ENCODE measurements around the gene TP73. TPM values are rescaled to one million over a fixed set of nuclear protein-coding genes. Genes with fewer than 3 reads are reported as not detected.
A peak's percentile ranks its signal among the peaks of the same experiment; 100 is the strongest.

Gene TP73
- total RNA-seq, 3 donors from 2014 or later: 0.66 to 1.0 TPM; not detected in 1

DNA sequence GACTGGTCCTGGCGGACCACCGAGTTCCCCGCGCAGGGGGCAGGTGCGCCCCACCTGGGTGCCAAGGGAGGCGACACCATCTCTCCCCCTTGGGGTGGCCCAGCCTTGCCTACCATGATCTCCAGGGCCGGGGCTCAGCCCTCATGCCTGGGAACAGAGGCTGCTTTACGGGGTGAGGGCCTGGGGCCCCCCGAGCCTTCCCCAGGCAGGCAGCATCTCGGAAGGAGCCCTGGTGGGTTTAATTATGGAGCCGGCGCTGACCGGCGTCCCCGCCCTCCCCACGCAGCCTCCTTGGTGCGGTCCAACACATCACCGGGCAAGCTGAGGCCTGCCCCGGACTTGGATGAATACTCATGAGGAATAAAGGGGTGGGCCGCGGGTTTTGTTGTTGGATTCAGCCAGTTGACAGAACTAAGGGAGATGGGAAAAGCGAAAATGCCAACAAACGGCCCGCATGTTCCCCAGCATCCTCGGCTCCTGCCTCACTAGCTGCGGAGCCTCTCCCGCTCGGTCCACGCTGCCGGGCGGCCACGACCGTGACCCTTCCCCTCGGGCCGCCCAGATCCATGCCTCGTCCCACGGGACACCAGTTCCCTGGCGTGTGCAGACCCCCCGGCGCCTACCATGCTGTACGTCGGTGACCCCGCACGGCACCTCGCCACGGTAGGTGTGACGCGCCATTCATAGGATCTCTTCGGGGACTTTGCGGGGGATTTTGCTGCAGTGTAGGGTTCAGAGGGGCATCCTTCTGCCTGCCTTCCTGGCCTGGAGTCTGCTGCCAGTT lies 38.2 kb downstream of the TP73 start:
- Histone ChIP-seq H3K4me1 (no peaks in the 10 kb centered on the region), H3K36me3 (no peaks in the 10 kb centered on the region), H3K4me3 (peak overlapping the region in 2 of 3 donors; percentile 42 to 56), H3K9me3 (no peaks in the 10 kb centered on the region), H3K27me3 (peaks cover 0 to 27% of the 10 kb centered on the region in 2 donors), H3K27ac (peak overlapping the region in 1 of 2 donors; percentile 32)
- peak in 1 of 2 donors; percentile 43 for DNase-seq (ENCODE audit: low spot score in 2 of 2)
- intact Hi-C loops (cut with DNase I; ENCODE audit: low total_unique reads): no loop called here
- TF ChIP-seq POLR2AphosphoS5 (IDR thresholded peaks at IDR 0.05) (no peak), POLR2A (IDR thresholded peaks at IDR 0.05) (no peak)
- TF ChIP-seq, protein P1, sequence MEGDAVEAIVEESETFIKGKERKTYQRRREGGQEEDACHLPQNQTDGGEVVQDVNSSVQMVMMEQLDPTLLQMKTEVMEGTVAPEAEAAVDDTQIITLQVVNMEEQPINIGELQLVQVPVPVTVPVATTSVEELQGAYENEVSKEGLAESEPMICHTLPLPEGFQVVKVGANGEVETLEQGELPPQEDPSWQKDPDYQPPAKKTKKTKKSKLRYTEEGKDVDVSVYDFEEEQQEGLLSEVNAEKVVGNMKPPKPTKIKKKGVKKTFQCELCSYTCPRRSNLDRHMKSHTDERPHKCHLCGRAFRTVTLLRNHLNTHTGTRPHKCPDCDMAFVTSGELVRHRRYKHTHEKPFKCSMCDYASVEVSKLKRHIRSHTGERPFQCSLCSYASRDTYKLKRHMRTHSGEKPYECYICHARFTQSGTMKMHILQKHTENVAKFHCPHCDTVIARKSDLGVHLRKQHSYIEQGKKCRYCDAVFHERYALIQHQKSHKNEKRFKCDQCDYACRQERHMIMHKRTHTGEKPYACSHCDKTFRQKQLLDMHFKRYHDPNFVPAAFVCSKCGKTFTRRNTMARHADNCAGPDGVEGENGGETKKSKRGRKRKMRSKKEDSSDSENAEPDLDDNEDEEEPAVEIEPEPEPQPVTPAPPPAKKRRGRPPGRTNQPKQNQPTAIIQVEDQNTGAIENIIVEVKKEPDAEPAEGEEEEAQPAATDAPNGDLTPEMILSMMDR (IDR thresholded peaks at IDR 0.05): no peak

DNA sequence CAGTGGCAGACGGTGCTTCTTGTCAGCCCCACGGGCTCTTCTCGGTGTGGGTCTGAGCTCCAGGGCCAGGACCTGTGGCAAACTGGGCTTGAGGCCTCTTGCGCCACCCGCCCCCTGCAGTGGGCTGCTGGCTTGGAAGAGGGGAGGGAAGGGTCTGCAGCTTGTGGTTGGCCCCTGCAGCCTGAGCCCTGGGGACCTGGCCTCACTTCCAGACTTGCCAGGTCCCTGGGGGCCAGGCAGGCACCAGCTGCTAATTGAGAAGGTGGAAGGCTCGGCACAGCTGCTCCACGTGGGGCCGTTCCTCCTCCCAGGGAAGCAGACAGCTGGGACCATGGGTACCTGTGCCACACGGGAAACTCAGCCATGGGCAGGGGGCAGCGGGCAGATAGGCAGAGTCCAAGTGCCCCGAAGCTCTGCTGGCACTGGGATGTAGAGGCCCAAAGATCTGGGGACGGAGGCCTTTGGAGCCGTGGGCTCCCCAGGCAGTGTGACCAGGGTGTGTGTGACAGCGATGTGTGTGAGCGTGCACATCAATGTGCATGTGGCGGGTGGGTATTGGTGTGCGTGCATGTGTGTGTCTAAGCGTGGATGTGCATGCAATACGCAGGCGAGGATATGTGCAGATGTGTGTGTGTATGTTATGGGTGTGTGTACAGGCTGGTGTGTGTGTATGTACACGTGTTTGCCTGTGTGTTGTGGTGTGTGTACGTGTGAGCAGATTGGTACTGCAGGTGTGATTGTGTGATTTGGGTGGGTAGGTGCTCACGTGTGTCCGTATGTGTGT lies 39.3 kb downstream of the TP73 start:
- intact Hi-C loops (cut with DNase I; ENCODE audit: low total_unique reads): no loop called here
- H3K9me3 ChIP-seq: no peaks in the 10 kb centered on the region
- no peaks in the 10 kb centered on the region for H3K4me1 ChIP-seq
- DNase-seq (ENCODE audit: low spot score in 2 of 2): no peak
- no peaks in the 10 kb centered on the region for H3K36me3 ChIP-seq
- no peak for TF ChIP-seq POLR2AphosphoS5 (IDR thresholded peaks at IDR 0.05)
- H3K27ac ChIP-seq: no peak overlapping the region
- peak overlapping the region in 1 of 3 donors; percentile 56 for H3K4me3 ChIP-seq
- peaks cover 0 to 38% of the 10 kb centered on the region in 2 donors for H3K27me3 ChIP-seq

DNA sequence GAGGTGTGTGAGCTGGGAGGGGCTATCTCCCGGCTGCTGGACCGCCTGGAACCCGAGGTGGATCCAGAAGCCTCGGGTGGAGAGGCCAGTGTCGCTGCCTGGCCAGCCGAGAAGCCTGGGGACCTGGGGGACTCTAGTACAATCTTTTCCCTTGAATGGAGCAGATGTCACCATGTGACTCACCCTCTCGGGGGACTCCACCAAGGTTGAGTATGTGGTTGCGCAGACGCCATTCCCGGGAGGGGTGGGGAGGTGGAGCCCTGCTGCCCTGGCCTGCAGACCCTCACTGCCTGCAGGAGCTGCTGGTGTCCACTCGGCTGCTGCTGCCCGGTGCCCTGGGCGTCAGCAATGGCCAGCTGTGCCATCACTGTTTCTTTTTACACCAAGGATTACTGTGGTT lies 40.3 kb downstream of the TP73 start:
- intact Hi-C loops (cut with DNase I; ENCODE audit: low total_unique reads): no loop called here

DNA sequence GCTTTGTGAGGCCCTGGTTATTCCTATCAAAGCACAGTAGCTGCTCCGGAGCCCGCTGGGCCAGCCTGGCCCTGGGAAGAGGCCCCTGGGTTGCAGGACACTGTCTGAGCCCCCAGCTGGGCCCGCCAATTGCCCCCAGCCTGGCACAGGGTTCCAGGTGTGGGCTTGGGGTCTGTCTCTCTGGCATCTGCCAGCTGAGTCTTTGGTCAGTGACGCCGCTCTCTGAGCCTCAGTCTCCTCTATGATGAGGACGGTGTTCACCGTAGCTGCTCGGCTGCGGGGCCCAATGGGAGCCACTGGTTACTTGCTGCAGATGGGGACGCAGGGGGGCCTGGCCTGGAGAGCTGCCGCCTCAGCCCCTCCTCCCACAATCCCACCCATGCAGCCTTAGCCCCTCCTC lies 41.0 kb downstream of the TP73 start:
- H3K4me3 ChIP-seq: no peak overlapping the region
- no peaks in the 10 kb centered on the region for H3K9me3 ChIP-seq
- no peak for TF ChIP-seq POLR2AphosphoS5 (IDR thresholded peaks at IDR 0.05)
- TF ChIP-seq POLR2A (IDR thresholded peaks at IDR 0.05): no peak
- TF ChIP-seq, protein P1 (IDR thresholded peaks at IDR 0.05): no peak
- intact Hi-C loops (cut with DNase I; ENCODE audit: low total_unique reads): no loop called here
- H3K36me3 ChIP-seq: no peaks in the 10 kb centered on the region
- no peak for DNase-seq (ENCODE audit: low spot score in 2 of 2)
- H3K27ac ChIP-seq: no peak overlapping the region
- peaks cover 0 to 56% of the 10 kb centered on the region in 2 donors for H3K27me3 ChIP-seq
- H3K4me1 ChIP-seq: no peaks in the 10 kb centered on the region

More for the DNA sequence above, 40.3 kb downstream of the TP73 start:
- Histone ChIP-seq H3K9me3 (no peaks in the 10 kb centered on the region), H3K4me1 (no peaks in the 10 kb centered on the region), H3K36me3 (no peaks in the 10 kb centered on the region), H3K27me3 (peaks cover 0 to 48% of the 10 kb centered on the region in 2 donors), H3K4me3 (no peak overlapping the region), H3K27ac (no peak overlapping the region)
- TF ChIP-seq, protein P1 (IDR thresholded peaks at IDR 0.05): no peak
- TF ChIP-seq POLR2AphosphoS5 (IDR thresholded peaks at IDR 0.05) (no peak), POLR2A (IDR thresholded peaks at IDR 0.05) (no peak)
- no peak for DNase-seq (ENCODE audit: low spot score in 2 of 2)

DNA sequence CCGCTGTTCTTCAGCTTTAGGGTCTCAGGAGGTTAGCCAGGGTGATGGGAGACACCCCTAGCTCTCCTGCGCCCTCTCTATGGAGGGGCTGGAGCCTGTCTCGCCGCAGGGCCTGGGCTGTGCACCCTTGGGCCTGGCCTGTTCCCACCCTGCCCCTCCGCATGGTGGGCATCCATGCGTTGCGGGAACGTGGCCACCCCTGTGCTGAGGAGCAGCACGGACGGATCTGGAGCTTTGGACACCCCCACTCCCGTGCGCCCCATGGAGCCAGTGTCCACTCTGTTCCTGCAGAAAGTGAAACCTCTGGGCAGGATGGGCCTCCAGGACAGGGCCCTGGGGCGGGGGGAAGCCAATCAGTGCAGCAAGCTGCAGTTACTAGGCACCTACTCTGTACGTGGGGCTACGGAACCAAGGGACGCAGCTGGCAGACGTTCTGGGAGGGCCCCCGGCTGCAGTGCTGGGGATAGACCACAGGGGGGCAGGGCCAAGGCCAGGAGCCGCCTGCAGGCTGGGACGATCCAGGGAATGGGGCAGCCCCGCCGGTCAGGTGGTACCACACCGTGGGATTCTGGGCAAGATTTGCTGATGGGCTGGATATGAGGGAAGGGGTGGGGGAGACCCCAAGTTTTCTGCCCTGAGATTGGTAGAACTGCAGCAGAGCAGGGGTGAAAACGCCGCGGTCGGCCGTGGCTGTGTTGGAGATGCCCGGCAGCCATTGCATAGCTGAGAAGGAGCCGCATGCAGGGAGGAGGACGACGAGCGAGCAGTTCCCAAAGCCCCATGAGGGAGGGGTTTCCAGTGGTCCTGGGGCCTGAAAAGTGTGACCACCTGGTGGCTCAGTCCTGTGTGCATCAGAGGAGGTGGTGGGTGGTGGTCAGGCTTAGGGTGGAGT lies 43.3 kb downstream of the TP73 start:
- intact Hi-C loops (cut with DNase I; ENCODE audit: low total_unique reads): no loop called here
- Histone ChIP-seq H3K4me1 (no peaks in the 10 kb centered on the region), H3K4me3 (peak overlapping the region in 1 of 3 donors; percentile 44), H3K9me3 (no peaks in the 10 kb centered on the region), H3K36me3 (no peaks in the 10 kb centered on the region), H3K27me3 (peaks cover 0 to 51% of the 10 kb centered on the region in 2 donors), H3K27ac (no peak overlapping the region)
- no peak for DNase-seq (ENCODE audit: low spot score in 2 of 2)
- TF ChIP-seq POLR2A (IDR thresholded peaks at IDR 0.05): no peak
- TF ChIP-seq, protein P1 (IDR thresholded peaks at IDR 0.05): peak; percentile 36 to 71 (median 56)

Measured in breast epithelium (tissue), 4 donors.